GM18868 (cell line): Measurements from ENCODE around the gene BPIFB2.
A peak's percentile ranks its signal among the peaks of the same experiment; 100 is the strongest.
"Not testable (repeated sequence)": the region's sequence is repeated elsewhere in the genome, so short reads cannot be mapped to it uniquely, and the experiment has no call there.

ENCODE experiments used
- ATAC-seq: cut with Tn5 transposase; IDR thresholded peaks from one replicate; pipeline ENCODE4 v1.9.1; 2021; ENCODE audit warnings: mild to moderate bottlenecking, moderate library complexity; ENCODE audit not compliant: unreplicated experiment

Gene BPIFB2

DNA sequence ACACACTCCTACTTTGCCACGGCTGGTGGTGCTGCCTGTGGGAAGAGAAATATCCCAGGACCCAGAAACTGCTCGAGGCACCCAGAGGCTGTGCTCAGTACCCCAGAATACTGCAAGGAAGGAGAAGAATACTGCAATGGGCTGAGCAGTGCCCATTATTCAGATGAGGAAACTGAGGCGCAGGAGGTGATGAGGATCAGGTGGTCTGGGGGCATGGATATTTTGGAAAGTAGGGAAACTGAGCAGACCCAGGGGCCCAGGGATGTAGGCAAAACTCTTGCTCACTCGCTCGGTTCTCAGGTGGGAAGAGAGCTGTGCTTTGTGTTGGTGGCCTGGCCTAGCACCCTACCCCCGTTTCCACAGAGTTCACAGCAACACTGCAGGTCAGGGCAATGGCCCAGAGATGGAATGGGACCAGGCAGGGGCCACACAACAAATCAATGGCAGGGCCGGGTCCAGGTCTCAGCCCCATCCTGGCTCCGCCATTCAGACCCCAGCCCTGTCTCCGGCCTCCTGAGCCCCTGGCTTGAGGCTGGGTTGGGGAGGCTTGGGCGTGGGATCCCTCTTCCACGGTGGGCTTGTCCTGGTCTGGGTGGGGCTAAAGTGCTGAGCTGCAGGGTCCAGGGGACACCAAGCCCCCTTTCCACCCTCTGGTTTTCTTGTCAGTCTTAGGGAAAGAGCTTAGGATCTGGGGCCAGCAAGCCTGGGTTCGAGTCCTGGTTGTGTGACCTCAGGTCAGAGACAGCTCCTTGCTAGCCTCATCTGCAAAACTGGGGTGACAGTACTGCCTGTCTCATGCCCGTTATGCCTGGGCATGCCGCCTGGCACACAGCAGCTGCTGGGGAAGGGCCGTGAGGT, 37.2 kb upstream of the BPIFB2 start:
- no peak for ATAC-seq

DNA sequence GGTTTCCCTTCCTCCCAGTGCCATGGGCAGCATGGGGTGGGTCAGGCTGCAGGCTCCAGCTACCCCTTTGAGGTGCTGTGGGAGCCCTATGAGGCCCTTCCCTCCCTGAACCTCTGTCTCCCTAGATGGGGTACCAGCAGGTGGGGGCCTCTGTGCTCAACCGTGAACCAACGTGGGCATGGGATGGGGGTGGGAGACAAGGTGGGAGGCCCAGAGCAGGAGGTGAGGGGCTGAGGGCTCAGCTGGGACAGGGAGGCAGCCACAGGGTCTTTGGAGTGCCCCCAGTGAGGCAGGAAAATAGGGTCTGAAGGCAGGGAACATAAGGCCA, 36.6 kb upstream of the BPIFB2 start:
- no peak for ATAC-seq

DNA sequence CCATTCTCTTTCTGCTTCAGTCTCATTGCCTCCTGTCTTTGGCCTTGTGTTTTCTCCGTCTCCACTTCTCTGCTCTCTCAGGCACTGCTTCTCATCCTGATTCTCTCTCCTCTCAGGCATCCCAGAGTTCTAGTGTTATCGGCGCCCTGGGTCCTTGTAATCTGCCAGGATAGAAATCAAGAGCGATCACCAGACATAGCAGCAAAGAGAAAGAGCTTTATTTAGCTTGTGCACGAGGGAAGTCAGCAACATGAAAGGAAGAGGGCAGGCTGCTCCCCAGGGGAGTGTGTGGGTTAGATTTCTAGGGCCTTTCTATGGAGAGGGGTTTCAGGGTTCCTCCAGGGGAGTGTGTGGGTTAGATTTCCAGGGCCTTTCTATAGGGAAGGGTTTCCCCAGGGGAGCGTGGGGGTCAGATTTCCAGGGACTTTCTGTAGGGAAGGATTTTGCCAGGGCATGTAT, 35.8 kb upstream of the BPIFB2 start:
- ATAC-seq, result peak; percentile 14

DNA sequence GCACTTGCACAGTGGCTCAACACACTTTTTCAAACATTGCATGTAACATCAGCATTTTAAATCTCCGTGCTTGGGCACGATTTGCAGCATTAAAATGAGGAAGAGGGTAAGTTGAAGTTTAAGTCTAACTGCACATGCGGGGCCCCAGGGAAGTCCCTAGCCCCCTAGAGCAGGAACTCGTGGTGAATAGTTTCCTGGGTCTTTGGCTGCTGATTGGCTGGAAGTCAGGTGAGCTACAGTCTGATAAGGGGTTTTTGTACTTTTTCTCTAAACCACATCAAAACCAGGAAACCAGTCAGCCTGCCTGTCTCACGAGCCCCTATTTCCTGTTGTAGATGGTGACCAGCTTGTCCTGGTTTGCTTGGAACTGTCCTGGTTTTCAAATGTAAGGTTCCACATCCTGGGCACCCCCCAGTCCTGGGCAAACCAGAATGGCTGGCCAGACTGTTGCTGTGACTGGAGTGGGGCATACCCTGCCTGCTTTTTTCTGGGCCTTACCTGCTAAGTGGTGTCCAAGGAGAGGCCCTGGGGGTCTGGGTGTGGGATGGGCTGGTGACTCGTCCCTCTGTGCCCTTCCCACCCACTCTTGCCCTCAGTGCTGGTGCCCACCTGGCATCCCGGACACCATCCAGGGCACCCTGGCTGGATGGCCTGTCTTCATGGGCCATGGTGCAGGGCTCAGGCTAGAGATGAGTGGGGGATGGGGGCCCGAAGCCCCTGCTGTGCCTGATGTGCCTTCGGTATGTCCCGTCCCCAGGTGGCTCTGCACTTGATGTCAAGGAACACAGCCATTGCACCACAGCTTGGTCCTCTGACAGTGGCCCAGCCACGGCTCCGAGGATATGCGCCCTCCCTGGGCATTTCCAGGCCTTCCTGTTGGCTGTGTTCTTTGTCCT, 35.1 kb upstream of the BPIFB2 start:
- ATAC-seq, result peak; percentile 90

DNA sequence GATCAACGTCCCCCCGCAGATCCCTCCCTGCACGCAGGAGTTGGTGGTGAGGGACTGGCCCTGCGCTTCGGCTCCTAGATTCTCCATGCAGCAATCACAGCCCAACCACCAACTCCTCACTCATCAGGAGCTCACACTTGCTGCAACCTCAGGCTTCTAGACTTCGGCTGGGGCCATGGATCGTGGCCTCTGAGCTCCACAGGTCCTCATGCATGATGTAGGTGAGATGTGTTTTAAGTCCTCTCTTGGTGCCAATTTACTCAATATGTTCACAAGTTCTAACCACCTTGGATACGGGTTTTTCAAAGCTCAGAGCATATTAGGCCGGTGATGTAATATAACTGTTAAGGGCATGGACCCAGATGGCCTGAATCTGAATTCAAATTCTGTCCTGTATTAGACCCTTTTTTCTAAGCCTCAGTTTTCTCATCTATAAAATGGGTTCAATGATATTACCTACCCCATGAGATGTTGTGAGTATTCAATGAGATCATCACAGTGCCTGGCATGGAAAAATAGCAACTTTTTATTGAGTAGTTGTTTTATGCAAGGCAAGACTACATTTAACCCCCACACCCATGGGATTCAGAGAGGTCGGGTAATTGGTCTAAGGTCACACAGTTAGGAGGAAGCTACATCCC, 34.3 kb upstream of the BPIFB2 start:
- ATAC-seq, result no peak

DNA sequence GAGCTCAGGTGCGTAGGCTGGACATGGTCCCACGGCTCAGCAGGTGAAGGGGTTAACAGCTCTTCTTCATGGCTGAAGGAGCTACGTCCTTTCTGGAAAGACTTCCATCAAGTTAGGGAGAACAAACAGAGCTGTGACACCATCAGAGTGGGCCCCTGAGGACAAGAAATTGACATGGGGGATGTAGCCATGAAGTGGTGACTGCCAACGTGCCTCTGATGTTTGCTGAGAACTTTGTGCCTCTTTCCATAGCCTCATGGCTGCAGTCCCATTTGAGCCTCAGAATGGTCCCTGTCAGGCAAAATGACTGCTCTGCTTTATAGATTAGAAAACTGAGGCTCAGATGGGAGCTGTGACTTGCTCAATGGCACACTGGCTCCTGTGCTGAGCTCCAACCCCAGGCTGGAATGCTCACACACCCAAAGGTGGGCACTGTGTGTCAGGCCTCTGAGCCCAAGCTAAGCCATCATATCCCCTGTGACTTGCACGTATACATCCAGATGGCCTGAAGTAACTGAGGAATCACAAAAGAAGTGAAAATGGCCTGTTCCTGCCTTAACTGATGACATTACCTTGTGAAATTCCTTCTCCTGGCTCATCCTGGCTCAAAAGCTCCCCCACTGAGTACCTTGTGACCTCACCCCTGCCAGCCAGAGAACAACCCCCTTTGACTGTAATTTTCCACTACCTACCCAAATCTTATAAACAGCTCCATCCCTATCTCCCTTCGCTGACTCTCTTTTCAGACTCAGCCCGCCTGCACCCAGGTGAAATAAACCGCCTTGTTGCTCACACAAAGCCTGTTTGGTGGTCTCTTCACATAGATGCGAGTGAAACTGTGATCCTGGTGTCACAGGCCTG, 33.1 kb upstream of the BPIFB2 start:
- ATAC-seq, result not testable (repeated sequence)

DNA sequence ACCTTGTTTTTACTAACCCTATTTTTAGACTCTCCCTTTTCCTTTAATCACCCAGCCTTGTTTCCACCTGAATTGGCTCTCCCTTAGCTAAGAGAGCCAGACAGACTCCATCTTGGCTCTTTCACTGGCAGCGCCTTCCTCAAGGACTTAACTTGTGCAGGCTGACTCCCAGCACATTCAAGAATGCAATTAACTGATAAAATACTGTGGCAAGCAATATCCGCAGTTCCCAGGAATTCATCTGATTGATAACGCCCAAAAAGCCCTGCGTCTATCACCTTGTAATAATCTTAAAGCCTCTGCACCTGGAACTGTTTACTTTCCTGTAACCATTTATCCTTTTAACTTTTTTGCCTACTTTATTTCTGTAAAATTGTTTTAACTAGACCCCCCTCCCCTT, 32.4 kb upstream of the BPIFB2 start:
- ATAC-seq, result not testable (repeated sequence)

DNA sequence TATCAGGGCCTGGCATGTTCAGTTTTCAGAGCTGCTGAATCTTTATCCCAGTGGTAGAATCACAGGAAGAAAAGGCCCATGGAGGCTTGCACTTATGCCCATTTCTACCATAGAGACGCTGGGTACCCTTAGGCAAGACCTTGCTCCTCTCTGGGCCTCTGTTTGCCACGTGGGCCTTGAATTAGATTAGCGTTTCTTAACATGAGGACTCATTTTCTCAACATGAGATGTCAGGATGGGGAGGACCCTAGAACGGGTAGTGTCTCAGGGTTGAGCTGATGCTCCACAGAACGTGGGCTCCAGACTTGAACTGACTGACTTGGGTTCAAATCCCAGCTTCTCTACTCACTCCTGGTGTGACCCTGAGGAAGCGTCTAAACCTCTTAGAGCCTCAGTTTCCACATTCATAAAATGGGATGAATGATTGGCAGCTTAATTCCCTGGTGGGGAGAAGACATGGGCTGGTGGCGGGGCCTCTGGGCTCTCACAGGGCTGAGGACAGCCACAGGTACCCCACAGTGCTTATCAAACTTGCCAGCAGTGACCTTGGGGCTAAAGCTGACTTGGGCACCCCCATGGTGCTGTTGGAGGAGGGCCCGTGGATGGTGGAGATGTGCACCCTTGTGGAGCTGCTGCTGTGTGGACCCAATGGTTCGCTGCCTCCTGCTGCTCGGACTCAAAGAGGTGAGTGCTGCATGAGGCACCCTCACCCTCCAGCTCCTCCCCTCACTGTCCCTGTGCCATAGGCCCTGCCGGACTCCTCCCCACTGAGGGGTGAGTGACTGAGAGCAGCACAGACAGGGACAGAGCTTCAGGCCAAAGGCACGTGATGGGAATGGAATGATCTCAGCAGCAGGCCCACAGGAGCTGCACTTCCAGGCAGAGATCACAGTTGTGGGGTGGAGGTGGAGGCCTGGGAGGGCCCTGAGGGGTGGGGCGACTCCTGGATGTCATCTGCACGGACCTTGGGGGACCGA, 31.5 kb upstream of the BPIFB2 start:
- ATAC-seq, result no peak

DNA sequence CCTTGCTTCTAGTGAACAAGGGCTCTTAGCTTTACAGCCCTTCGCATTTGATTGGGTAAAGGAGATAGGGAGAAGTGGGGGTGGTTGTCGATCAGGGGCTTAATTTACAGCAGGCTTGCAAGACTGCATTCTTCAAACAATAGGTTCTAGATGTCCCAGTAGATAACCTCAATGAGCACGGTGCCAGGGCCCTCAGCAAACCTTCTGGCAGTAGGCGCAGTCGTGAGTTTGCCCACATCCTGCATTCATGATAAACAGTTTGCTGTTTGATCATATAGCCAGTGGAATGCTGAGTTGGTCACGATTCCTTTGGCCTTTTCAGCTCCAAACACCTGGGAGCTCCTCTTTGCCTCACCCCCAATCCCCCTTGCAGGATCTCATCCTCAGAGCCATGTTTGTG, 30.8 kb upstream of the BPIFB2 start:
- ATAC-seq, result no peak

DNA sequence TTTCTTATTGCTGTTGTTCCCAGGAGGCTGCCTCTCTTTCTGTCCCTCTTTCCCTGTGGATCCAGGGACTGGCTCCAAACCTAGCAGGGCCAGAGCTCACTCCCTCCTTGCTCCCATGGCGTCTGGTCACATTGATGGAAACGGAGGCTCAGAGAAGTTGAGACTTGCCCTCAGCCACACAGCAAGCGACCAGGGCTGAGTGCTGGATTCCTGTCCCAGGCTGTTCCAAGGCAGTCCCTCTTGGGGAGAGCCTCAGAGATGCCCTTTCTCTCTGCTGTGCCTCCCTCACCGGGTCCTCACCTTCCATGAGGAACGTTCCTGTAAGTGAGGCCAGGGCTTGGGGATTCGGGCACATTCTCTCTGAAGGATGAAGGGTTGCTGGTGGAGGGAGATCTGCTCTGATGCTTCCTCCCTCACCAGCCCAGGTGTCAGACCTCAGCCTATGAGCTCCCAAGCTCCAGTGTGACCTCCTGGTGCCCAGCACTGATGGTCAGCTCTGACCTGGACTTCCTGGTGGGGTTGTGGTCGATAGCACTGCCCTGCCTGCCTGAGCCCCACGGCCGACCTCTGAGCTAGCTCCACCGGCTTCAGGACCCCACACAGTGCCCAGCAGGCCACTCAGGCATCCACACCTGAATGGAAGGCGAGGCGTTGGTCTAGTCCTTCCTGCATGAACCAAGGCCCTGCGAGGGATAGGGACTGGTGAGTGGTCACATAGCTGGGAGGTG, 30.1 kb upstream of the BPIFB2 start:
- no peak for ATAC-seq

DNA sequence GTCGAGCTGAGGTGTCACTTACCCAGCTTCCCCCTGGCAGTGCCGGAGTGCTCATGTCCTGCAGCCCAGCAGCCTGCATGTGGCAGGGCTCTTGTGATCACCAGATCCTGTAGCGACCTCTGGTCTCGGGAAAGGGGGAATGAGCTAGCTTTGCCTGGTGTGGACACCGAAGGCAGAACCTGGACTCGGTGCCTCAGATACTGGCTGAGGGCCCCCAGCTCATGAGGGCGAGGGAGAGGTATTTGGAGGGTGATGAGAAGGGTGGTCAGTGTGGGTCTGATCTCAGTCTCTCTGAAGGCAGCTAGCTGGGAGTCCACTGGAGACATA, 29.5 kb upstream of the BPIFB2 start:
- no peak for ATAC-seq

DNA sequence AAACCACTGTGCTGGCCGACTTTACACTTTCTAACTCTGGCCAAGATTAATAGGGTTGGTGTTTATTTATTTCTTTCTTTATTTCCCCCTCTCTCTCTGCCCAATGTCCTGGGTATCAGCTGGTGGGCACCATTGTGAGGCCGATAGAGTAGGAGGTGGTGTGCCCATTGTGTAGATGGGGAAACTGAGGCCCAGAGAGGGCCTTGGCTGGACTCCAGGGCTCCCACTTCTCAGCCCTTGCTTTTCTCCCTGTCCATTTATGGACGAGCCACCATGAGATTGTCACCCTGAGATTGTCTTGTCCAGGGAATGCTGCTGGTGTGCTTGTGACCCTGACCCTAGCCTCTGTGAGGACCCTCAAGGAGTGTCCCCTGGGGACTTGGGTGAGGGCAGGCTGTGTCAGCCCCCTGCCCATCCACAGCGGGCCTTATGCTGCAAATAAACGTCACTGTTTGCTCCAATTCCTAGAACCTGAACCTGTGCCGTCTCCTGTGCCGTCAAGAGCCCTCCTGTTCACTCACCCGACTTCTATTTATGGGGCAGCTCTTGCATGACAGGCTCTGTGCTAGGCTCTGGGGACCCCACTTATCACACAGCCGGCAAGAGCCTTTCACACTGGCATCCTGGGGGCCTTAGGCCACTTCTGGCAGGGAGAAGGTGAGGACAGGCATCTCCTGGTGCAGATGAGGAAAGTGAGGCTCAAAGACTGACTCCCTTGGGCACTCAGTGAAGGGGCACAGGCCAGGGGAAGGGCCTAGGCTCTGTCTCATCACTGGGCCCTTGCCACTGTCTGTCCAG, 28.1 kb upstream of the BPIFB2 start:
- no peak for ATAC-seq

DNA sequence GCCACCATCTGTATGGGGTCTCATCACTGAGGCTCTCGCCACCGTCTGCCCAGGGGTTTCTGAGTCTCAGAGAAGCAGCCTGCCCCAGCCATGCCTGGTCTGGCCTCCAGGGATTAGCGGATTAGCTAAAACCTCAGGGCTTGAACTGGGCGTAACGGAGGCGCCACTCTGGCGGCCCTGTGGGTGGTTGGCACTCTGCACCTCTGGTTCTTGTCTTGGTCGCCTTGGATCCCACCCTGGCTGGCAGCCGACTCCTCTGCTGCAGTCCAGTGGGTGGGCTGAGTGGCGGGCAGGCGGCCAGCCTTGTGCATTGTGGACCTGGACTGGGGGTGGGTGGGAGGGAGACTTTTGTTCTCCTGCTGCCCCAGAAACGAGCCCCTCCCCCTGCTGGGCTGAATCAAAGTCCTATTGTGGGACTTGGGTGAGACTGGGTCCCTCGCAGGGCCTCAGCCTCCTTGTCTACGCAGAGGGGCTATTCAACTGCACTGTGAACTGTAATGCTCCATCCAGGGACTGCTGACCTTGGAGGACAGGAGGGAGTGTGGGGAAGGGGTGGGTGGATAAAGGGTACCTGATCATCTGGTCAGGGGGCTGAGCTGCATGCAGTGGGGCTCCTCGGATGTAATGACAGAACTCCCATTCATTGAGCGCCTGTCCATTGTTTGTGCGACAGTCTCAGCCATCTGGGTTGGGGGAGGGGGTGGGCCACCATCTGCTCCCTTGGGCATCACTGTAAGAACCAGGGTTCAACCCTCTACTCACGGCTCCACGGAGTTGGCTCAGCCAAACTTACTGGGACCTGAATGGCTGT, 27.2 kb upstream of the BPIFB2 start:
- no peak for ATAC-seq

DNA sequence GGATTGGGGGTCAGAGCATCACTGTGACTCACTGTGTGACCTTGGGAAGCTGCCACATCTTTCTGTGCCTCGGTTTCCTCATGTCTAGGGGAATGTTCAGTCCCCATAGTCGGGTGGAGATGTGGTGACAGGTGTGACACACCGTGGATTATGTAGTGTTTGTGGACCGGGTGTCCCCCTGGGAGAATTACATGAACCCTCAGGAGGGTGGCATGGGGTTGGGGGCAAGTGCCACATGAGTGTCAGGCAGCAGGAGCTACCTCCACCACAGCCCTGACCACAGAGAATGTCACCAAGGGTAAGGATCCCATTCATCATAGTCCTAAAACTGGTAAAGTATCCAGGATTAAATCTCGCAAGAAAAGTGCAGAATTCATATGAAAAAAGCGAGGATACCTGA, 26.5 kb upstream of the BPIFB2 start:
- no peak for ATAC-seq

DNA sequence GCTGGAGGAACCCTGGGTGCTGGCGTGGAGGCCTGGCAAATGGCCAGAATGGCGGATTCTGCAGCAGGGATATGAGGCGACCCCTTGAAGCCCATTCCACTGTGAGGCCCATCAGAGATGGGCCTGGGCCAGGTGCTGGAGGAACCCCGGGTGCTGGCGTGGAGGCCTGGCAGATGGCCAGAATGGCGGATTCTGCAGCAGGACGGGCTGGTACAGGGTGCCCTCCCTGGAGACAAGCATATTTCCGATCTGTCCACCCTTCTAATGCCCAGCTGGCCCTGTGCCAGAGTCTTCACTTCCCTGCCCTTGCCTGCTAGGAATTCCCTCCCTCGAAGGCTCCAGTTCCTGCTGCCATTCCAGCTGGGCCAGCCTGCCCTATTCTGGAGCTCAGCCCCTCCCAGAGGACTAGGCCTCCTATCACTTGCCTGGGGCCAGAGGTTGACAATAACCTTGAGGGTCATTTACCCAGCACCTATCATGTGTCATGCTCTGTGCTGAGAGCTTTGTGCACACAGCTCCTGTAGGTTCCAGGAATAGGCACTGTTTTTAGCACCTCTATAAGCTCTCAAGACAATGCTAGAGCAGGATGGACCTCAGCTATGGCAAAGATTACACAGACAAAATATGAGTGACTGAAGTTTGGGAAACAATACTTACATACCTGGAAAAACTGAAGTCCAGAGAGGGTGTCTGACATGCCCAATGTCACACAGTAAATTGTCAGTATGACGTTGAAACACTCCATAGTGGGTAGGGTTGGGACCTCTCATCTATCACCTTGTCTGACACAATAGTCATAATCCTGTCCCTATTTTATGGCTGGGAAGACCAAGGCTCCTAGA, 24.7 kb upstream of the BPIFB2 start:
- no peak for ATAC-seq

DNA sequence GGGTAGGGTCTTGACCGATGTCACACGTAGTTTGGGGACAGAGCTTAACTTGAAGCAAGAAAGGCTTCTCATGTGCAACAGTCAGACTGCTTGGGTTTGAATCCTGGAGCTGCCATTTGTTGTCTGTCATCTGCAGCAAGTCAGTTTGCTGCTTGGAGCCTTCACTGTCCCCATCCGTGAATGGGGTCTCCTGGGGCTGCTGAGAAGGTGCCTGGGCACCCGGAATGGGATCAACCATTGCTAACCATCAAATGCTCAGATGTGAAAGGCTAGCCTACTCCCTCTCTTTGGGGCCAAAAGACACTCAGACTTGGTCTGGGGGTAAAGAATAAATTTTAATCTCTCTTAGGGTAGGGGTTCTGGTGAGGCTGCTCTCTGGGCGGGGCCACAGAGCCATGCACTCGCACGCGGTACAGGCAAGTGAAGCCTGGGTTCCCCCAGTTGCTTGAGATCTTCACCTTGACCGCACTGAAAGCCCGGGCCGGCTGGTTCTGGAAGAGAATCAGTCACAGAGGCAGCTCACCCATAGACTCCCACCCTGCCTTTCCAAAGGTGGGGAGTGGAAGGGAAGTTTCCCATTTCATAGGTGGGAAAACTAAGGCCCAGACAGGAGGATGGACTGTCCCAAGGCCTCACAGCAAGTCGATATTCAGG, 23.9 kb upstream of the BPIFB2 start:
- no peak for ATAC-seq
